Thoracic aorta (tissue), 2 donors: Measurements from ENCODE around the gene CD74. TPM values are rescaled to one million over a fixed set of nuclear protein-coding genes. Genes with fewer than 3 reads are reported as not detected.
"Not testable (repeated sequence)": the region's sequence is repeated elsewhere in the genome, so short reads cannot be mapped to it uniquely, and the experiment has no call there.

Source experiments
- ATAC-seq: fragments of 150-250 bp; one replicate; pipeline ENCODE4 v1.8.0; 2017; ENCODE audit warnings: low read depth; ENCODE audit not compliant: insufficient number of reproducible peaks, low FRiP score
- DNase-seq: peaks from one replicate; pipeline ENCODE4 v3.0.0-alpha.2; 2020; ENCODE audit warnings: low spot score
- H3K27ac ChIP-seq, 2 donors: fragments of 200-600 bp; sonication (generic); 1 replicate in 1 of 2; 2 replicates in 1 of 2; pipeline ENCODE4 v1.5.1; 2016; ENCODE audit warnings: mild to moderate bottlenecking in 2 of 2, moderate library complexity in 2 of 2
- H3K27me3 ChIP-seq: fragments of 200-600 bp; sonication (generic); replicated peaks from 2 replicates; pipeline ENCODE4 v1.6.0; 2016; ENCODE audit warnings: mild to moderate bottlenecking; ENCODE audit not compliant: insufficient read depth
- H3K36me3 ChIP-seq: fragments of 200-600 bp; sonication (generic); one replicate; pipeline ENCODE4 v1.5.1; 2016
- H3K4me1 ChIP-seq, 2 donors: fragments of 200-600 bp; sonication (generic); 1 replicate in 1 of 2; 2 replicates in 1 of 2; pipeline versions ENCODE4 v1.5.1 to v1.6.0; 2016; ENCODE audit warnings: low read depth in 2 of 2, mild to moderate bottlenecking in 1 of 2; ENCODE audit not compliant: control insufficient read depth in 1 of 2
- H3K4me3 ChIP-seq: fragments of 200-600 bp; sonication (generic); 2 replicates; pipeline ENCODE4 v1.5.1; 2016; ENCODE audit warnings: mild to moderate bottlenecking
- H3K9me3 ChIP-seq: fragments of 200-600 bp; sonication (generic); 2 replicates; pipeline ENCODE4 v1.5.1; 2016
- total RNA-seq, 2 donors: library from RNA; depleted of rRNA; stranded (reverse); fragments of >200 nt; gene quantifications; one replicate each; pipeline versions ENCODE4 v1.1.0 to v1.2.3, GENCODE V29; 2016
- TF ChIP-seq, protein P1 (sequence below): fragments of 200-600 bp; sonication (generic); IDR thresholded peaks from one replicate; pipeline ENCODE4 v1.5.1; 2019; ENCODE audit warnings: antibody characterized with exemption

CD74 gene
- total RNA-seq, 2 donors from 2014 or later: 844 to 1,048 TPM

DNA sequence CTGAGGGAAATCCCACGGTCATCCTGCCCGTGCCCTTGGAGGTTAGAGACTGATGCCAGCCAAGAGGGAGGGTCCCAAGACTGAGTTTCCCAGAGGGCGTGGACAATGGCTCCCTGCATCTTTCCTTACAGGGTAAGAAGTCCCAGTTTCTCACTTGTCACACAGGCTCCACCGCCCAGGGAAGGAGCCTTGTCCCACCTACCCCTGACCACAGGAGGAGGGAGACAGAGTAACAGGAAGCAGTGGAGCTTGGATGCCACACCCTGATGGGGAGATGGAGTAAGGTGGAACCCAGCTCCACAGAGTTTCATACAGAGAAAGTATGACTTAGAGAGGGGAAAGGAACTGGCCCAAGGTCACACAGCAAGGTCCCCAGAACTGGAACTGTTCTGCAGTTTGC is 9.4 kb upstream of the CD74 start:
- Histone ChIP-seq H3K36me3 (no peaks in the 10 kb centered on the region), H3K27me3 (no peaks in the 10 kb centered on the region), H3K4me3 (no peak overlapping the region), H3K9me3 (no peaks in the 10 kb centered on the region), H3K4me1 (no peaks in the 10 kb centered on the region), H3K27ac (no peak overlapping the region)
- TF ChIP-seq, protein P1, sequence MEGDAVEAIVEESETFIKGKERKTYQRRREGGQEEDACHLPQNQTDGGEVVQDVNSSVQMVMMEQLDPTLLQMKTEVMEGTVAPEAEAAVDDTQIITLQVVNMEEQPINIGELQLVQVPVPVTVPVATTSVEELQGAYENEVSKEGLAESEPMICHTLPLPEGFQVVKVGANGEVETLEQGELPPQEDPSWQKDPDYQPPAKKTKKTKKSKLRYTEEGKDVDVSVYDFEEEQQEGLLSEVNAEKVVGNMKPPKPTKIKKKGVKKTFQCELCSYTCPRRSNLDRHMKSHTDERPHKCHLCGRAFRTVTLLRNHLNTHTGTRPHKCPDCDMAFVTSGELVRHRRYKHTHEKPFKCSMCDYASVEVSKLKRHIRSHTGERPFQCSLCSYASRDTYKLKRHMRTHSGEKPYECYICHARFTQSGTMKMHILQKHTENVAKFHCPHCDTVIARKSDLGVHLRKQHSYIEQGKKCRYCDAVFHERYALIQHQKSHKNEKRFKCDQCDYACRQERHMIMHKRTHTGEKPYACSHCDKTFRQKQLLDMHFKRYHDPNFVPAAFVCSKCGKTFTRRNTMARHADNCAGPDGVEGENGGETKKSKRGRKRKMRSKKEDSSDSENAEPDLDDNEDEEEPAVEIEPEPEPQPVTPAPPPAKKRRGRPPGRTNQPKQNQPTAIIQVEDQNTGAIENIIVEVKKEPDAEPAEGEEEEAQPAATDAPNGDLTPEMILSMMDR: no peak
- ATAC-seq: no peak
- DNase-seq: no peak

DNA sequence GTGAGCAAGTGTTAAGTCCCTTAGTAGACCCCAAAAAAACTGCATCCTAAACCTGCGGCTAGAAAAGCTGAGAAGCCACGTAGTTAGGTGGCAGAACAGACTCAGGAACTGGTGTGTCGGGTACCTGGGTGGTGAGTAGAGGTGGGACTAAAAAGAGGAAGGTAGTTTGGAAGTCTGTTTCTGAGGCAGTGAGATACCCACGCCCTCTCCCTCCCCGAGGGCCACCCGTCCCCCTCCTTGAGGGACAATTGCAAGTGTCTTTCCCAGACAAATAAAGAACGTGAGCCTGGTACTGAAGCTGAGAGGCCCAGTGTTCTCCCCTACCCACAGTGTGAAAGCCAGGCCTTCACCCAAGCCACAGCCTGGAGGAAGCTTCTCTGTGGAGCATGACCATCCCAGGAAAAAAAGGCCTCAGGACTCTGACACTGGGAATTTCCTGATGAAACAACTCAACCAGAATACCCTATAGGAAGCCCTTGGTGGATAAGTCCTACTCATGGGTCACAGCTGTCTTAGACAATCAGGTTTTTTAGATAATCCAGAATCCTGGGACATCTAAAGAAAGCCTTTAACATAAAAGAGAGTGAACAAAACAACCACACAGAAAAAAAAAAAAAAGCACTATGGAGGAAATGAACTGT is 7.0 kb upstream of the CD74 start:
- Histone ChIP-seq H3K27ac (no peak overlapping the region), H3K4me1 (no peaks in the 10 kb centered on the region), H3K4me3 (no peak overlapping the region), H3K36me3 (no peaks in the 10 kb centered on the region), H3K9me3 (no peaks in the 10 kb centered on the region), H3K27me3 (no peaks in the 10 kb centered on the region)
- DNase-seq: no peak
- TF ChIP-seq, protein P1: no peak
- ATAC-seq: no peak

DNA sequence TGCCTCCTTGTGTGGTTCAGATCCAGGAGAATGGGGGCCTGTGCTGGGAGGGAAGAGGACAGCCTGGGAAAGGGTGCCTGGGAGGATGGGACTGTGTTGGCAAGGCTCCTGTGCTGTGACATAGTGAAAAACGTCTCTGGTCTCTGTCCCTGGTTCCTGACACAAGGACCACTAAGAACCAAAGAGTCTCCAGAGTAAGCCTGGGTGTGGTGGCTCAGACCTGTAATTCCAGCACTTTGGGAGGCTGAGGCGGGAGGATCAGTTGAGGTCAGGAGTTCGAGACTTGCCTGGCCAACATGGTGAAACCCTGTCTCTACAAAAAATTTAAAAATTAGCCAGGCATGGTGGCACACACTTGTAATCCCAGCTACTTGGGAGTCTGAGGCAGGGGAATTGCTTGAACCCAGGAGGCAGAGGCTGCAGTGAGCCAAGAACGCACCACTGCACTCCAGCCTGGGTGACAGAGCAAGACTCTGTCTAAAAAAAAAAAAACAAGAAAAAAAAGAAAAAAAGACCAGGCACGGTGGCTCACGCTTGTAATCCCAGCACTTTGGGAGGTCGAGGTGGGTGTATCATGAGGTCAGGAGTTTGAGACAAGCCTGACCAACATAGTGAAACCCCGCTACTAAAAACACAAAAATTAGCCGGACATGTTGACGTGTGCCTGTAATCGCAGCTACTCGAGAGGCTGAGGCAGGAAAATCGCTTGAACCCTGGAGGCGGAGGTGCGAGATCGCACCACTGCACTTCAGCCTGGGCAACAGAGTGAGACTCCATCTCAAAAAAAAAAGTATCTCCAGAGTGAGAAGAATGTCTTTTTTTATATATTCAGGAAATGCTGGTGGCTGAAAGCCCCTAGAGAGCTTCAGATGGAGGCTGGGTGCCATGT is 1.4 kb upstream of the CD74 start:
- H3K9me3 ChIP-seq, ATAC-seq, H3K27me3 ChIP-seq, H3K36me3 ChIP-seq, DNase-seq, H3K4me3 ChIP-seq: not testable (repeated sequence)
- H3K4me1 ChIP-seq: peaks cover 5 to 22% of the 10 kb centered on the region in 2 donors
- peak overlapping the region; percentile 69 to 86 for H3K27ac ChIP-seq

DNA sequence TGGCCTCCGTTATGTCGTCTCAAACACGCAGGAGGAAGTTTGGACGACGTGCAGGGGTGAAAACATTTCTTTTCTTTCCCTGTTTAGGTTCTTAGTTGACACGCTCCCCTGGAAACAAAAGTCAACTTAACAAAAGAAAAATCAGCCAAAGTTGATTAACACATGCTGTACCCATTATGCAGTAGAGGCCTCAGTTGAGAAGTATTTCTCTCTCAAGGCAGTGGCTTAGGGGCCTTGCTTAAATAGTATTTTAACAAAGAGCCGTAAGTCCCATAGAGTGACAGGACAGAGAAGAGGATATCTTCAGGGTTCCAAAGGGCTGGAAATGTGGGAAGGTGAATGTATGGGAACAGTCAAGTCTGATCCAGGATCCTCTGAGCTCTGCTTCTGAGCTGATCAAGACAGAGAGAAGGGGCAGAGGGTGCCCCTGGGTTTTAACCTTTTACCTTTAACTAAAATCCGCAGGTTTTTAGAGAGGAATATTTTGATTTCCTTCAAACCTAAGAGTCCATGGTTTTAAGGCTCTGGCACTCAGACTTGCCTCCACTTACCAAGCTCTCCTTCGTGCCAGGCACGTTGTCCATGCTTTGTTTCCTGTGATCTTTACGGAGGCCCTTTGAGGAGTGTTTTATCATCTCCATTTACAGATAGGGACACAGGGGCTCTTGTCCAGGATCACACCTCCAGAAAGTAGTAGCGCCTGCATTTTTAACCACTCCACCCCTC is 629 bp upstream of the CD74 start:
- H3K27ac ChIP-seq: peak overlapping the region; percentile 69 to 86
- TF ChIP-seq, protein P1: no peak
- no peak for ATAC-seq

DNA sequence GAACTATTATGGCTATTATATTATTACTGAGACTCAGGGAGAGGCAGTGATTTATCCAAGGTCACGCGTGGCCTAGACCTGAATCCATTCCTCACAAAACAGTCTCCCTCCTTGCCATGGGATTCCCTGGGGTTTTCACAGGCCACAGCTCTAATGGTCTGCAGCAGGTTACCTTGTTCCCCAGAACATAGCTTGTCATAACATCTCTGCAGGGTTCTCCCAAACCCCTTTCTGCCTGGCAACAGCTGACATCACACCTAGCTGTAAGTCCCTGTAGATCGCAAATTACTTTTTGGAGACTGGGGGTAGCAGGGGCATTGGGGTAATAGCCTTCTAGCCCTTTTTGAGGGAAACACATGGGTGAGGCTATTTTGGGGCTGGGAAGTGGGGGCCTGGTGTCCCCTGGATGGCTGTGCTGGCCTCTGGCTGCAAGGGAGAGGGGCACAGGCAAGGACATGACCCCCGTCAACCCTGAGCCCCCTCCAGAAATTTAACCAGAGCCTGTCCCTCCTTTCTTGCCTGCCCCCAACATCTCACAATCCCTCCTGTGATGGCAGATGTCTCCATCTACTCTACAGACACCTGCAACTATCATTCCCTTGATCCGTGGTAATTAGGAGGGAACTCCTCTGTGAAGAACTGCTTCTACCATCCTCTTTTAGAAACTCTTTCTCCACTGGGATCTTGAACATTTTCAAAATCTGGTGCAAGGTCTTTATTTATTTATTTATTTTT is 1.3 kb downstream of the CD74 start:
- peak overlapping the region; percentile 86 to 91 for H3K27ac ChIP-seq
- peak; percentile 29 for DNase-seq
- H3K27me3 ChIP-seq: no peaks in the 10 kb centered on the region
- no peaks in the 10 kb centered on the region for H3K36me3 ChIP-seq
- ATAC-seq: no peak
- H3K4me1 ChIP-seq: peaks cover 5 to 22% of the 10 kb centered on the region in 2 donors
- TF ChIP-seq, protein P1: no peak
- H3K9me3 ChIP-seq: no peaks in the 10 kb centered on the region
- H3K4me3 ChIP-seq: peak overlapping the region; percentile 72

More for the DNA sequence above, 629 bp upstream of the CD74 start:
- no peaks in the 10 kb centered on the region for H3K9me3 ChIP-seq
- peaks cover 5 to 22% of the 10 kb centered on the region in 2 donors for H3K4me1 ChIP-seq
- H3K27me3 ChIP-seq: no peaks in the 10 kb centered on the region
- no peak for DNase-seq
- H3K4me3 ChIP-seq: peak overlapping the region; percentile 72
- no peaks in the 10 kb centered on the region for H3K36me3 ChIP-seq
